ENCODE measurements around the gene RIC8B. TPM values are rescaled to one million over a fixed set of nuclear protein-coding genes. Genes with fewer than 3 reads are reported as not detected.

Gene RIC8B
- total RNA-seq, 1 experiment from 2014 or later, result 29.0 TPM

- Histone ChIP-seq H3K27me3 (ENCODE audit: insufficient read depth, low read length) (no peaks in the 10 kb centered on the region), H3K56ac (ENCODE audit: insufficient read length, low read depth, low read length) (no peak overlapping the region), H3K4me1 (ENCODE audit: insufficient read depth, low read length) (peaks cover 12% of the 10 kb centered on the region), H4K20me1 (ENCODE audit: control insufficient read depth, insufficient read depth, insufficient read length) (no peaks in the 10 kb centered on the region), H3T11ph (ENCODE audit: low read length) (no peak overlapping the region), H3K14ac (ENCODE audit: insufficient read depth, low read length) (no peak overlapping the region), H3K9ac (ENCODE audit: extremely low read depth, insufficient read length, low read length) (no peak overlapping the region), H4K91ac (ENCODE audit: insufficient read length, low read depth, low read length) (no peak overlapping the region), H2BK20ac (ENCODE audit: low read depth, low read length, poor library complexity, severe bottlenecking) (no peak overlapping the region), H2BK15ac (ENCODE audit: low read depth, low read length) (no peak overlapping the region), H2BK12ac (ENCODE audit: insufficient read length, low read depth, low read length) (no peak overlapping the region), H3K4ac (ENCODE audit: low read depth, low read length) (no peak overlapping the region), H3K27ac (ENCODE audit: insufficient read length, low read depth, low read length) (peak overlapping the region; percentile 48), H2BK5ac (ENCODE audit: insufficient read length, low read length) (no peak overlapping the region), H2AK5ac (ENCODE audit: insufficient read length, low read length) (no peak overlapping the region), H2BK120ac (ENCODE audit: low read depth, low read length, poor library complexity, severe bottlenecking) (no peak overlapping the region), H3K4me2 (ENCODE audit: insufficient read depth, insufficient read length, low read length) (no peak overlapping the region), H4K5ac (ENCODE audit: insufficient read length, low read depth, low read length) (no peak overlapping the region), H3K79me1 (ENCODE audit: insufficient read depth, low read depth, low read length, poor library complexity, severe bottlenecking) (no peaks in the 10 kb centered on the region), H4K8ac (replicated peaks; ENCODE audit: insufficient read length, low read depth, low read length) (no peak overlapping the region), H3K79me2 (ENCODE audit: insufficient read depth, low read length) (no peaks in the 10 kb centered on the region), H3K9me3 (ENCODE audit: control insufficient read depth, low read depth, low read length) (no peaks in the 10 kb centered on the region), H3K23me2 (ENCODE audit: insufficient read length, low read depth, low read length, poor library complexity, severe bottlenecking) (peaks cover 9% of the 10 kb centered on the region), H2AFZ (ENCODE audit: low read length) (no peak overlapping the region), H3K18ac (ENCODE audit: insufficient read length, low read depth, low read length) (no peak overlapping the region), H3K23ac (ENCODE audit: insufficient read length, low read depth, low read length) (no peak overlapping the region)
- DNase-seq, result no peak
- TF ChIP-seq, protein P1, sequence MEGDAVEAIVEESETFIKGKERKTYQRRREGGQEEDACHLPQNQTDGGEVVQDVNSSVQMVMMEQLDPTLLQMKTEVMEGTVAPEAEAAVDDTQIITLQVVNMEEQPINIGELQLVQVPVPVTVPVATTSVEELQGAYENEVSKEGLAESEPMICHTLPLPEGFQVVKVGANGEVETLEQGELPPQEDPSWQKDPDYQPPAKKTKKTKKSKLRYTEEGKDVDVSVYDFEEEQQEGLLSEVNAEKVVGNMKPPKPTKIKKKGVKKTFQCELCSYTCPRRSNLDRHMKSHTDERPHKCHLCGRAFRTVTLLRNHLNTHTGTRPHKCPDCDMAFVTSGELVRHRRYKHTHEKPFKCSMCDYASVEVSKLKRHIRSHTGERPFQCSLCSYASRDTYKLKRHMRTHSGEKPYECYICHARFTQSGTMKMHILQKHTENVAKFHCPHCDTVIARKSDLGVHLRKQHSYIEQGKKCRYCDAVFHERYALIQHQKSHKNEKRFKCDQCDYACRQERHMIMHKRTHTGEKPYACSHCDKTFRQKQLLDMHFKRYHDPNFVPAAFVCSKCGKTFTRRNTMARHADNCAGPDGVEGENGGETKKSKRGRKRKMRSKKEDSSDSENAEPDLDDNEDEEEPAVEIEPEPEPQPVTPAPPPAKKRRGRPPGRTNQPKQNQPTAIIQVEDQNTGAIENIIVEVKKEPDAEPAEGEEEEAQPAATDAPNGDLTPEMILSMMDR (conservative IDR thresholded peaks at IDR 0.05), result no peak
- Mint-ChIP-seq H3K4me3 (peak overlapping the region; percentile 47 to 73; a peak in 2 of 5 replicates), H3K9me3 (no peaks in the 10 kb centered on the region), H3K36me3 (ENCODE audit: insufficient read depth in 1 of 3, low read depth in 3 of 3) (peaks cover 0 to 3% (median 0%) of the 10 kb centered on the region in 3 experiments; a peak in 2 of 7 replicates), H3K27me3 (ENCODE audit: low read depth) (no peaks in the 10 kb centered on the region), H3K4me1 (peaks cover 48 to 59% of the 10 kb centered on the region in 2 experiments), H3K27ac (peak overlapping the region; percentile 90 to 98 (median 98); a peak in 5 of 7 replicates)
- WGBS (ENCODE audit: extremely low coverage, insufficient read length, low lambda C conversion rate), result no CpG with 5 or more reads among the region's 6 CpGs
Measured at GRCh38 chr12:106769546-106769945, 4.9 kb upstream of the RIC8B start.

Measured in H9 (cell line).